DMS 273 treated with DMSO at 0.1 percent for 48 hours (cell line): ENCODE results near the gene GEMIN5.
"Not testable (repeated sequence)": the region's sequence is repeated elsewhere in the genome, so short reads cannot be mapped to it uniquely, and the experiment has no call there.

Source experiments
- DNase-seq: peaks from one replicate; lab custom pipeline; 2025; lab: John Stamatoyannopoulos, UW

Gene GEMIN5

GRCh38 chr5:154937718-154938466 is at the start of gene GEMIN5:
Gene GEMIN5 (minus strand): TSS chr5:154938211. CDS start chr5:154938133, 78 bp downstream.
- peak; percentile 59 for DNase-seq

- no peak for DNase-seq
Observed at GRCh38 chr5:154986151-154986550, 48.1 kb upstream of the GEMIN5 start.

- no peak for DNase-seq
Observed at GRCh38 chr5:154984946-154985516, 47.0 kb upstream of the GEMIN5 start.

GRCh38 chr5:154978294-154978693 is 40.3 kb upstream of the GEMIN5 start:
- DNase-seq: not testable (repeated sequence)

- no peak for DNase-seq
Observed at GRCh38 chr5:154977409-154977808, 39.4 kb upstream of the GEMIN5 start.

- not testable (repeated sequence) for DNase-seq
Observed at GRCh38 chr5:154976082-154976481, 38.1 kb upstream of the GEMIN5 start.

- peak; percentile 13 for DNase-seq
Observed at GRCh38 chr5:154972476-154973080, 34.6 kb upstream of the GEMIN5 start.

- no peak for DNase-seq
Observed at GRCh38 chr5:154971501-154971900, 33.5 kb upstream of the GEMIN5 start.

GRCh38 chr5:154970759-154971158 is 32.7 kb upstream of the GEMIN5 start:
- DNase-seq: no peak

GRCh38 chr5:154968953-154969352 is 30.9 kb upstream of the GEMIN5 start:
- DNase-seq: no peak

- no peak for DNase-seq
Observed at GRCh38 chr5:154967421-154968024, 29.5 kb upstream of the GEMIN5 start.

- no peak for DNase-seq
Observed at GRCh38 chr5:154966874-154967273, 28.9 kb upstream of the GEMIN5 start.

- no peak for DNase-seq
Observed at GRCh38 chr5:154966081-154966841, 28.2 kb upstream of the GEMIN5 start.

- DNase-seq: no peak
Observed at GRCh38 chr5:154962494-154962893, 24.5 kb upstream of the GEMIN5 start.

GRCh38 chr5:154956712-154957111 is 18.7 kb upstream of the GEMIN5 start:
- DNase-seq: no peak

GRCh38 chr5:154949781-154950180 is 11.8 kb upstream of the GEMIN5 start:
- no peak for DNase-seq

- DNase-seq: no peak
Observed at GRCh38 chr5:154948313-154948712, 10.3 kb upstream of the GEMIN5 start.

GRCh38 chr5:154947778-154948177 is 9.8 kb upstream of the GEMIN5 start:
- DNase-seq: no peak

GRCh38 chr5:154945695-154946301 is 7.8 kb upstream of the GEMIN5 start:
- DNase-seq: peak; percentile 1

- no peak for DNase-seq
Observed at GRCh38 chr5:154944716-154945115, 6.7 kb upstream of the GEMIN5 start.

GRCh38 chr5:154943527-154943926 is 5.5 kb upstream of the GEMIN5 start:
- DNase-seq: no peak
